HG03469 (cell line): ENCODE measurements around the gene IL31RA.

Experiments
- ATAC-seq: cut with Tn5 transposase; IDR thresholded peaks from one replicate; pipeline ENCODE4 v1.9.1; 2021; ENCODE audit warnings: mild to moderate bottlenecking, moderate library complexity, moderate number of reproducible peaks; ENCODE audit not compliant: unreplicated experiment

IL31RA gene

DNA sequence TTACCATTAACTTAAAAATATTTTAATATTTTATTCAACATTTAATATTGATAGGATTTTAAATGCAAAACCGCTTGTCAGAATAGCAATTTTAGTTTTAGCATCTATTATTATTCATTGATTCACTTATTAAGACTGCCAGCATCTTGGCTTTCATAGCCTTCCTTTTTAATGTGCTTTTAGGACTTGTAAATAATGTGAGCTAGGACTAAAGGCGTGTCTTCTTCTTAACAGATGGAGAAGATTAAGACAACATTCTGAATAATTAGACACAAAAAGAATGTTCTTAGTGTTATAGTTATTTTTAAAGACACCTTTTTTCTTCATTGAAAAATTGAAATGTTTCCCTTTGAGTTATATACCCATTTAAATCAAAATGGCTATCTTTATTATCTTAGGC is 6.9 kb downstream of the IL31RA start:
- no peak for ATAC-seq

GRCh38 chr5:55860288-55860687 is 9.1 kb downstream of the IL31RA start:
- no peak for ATAC-seq

- ATAC-seq, result no peak
Measured at GRCh38 chr5:55860709-55861108, 9.6 kb downstream of the IL31RA start.

GRCh38 chr5:55864606-55865541 is 13.7 kb downstream of the IL31RA start:
- ATAC-seq, result no peak

GRCh38 chr5:55865831-55866230 is 14.7 kb downstream of the IL31RA start:
- ATAC-seq, result no peak

DNA sequence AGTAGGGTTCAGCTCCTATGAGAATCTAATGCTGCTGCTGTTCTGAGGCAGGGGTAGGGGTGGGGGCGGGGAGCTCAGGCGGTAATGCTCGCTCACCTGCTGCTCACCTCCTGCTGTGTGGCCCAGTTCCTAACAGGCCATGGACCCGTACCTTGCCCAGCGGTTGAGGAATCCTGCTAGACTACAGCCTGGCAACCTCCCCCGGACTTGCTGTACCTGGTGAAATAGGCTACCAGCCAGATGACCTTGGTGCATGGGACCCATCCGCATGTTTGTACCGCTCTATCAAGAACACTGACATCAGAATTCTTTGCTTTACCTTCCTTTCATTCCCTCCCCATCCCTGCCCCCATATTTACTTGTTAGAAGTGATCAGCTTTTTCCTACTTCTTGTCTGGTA is 15.3 kb downstream of the IL31RA start:
- ATAC-seq, result no peak

- ATAC-seq, result no peak
Measured at GRCh38 chr5:55866934-55867333, 15.8 kb downstream of the IL31RA start.

- ATAC-seq, result no peak
Measured at GRCh38 chr5:55868846-55869245, 17.7 kb downstream of the IL31RA start.

DNA sequence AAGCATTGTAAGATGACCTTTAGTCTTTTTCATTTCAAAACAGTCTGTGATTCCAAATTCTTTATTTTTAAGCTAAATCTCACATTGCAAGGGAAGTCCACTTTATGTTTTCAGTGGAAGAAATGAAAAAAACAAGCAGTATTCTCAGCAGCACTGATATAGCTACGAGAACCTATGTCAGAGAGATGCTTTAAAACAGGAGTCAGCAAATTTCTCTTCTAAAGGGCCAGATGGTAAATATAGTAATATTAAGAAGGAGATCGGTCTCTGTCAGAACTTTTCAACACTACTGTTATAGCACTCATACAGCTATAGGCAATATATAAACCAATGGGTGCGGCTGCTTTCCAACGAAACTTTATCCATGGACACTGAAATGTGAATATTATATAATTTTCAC is 18.7 kb downstream of the IL31RA start:
- ATAC-seq, result no peak

- ATAC-seq, result no peak
Measured at GRCh38 chr5:55873234-55873633, 22.1 kb downstream of the IL31RA start.

- ATAC-seq, result no peak
Measured at GRCh38 chr5:55877655-55878054, 26.5 kb downstream of the IL31RA start.

- no peak for ATAC-seq
Measured at GRCh38 chr5:55880453-55880852, 29.3 kb downstream of the IL31RA start.

GRCh38 chr5:55885359-55885758 is 34.2 kb downstream of the IL31RA start:
- no peak for ATAC-seq

- ATAC-seq, result no peak
Measured at GRCh38 chr5:55888205-55888604, 37.0 kb downstream of the IL31RA start.

DNA sequence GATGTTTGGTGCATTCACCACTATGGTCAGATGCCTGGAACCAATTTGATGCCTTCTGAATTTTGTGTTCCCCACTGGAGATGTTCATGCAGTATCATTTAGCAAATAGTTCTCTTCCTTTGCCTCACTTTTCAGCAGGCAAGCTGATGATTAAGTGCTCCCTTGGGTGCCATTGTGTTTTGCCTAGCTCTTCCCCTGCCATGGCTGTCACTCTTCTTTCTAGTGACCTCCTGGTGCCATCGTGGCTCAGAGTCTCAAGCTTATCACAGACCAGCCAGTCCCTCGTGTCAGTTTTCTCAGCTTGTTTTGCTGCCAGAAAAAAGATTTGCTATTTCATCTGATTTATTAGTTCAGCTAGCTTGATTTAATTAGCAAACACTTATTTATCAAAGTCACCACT is 41.3 kb downstream of the IL31RA start:
- ATAC-seq, result no peak

GRCh38 chr5:55894135-55894534 is 43.0 kb downstream of the IL31RA start:
- no peak for ATAC-seq

- ATAC-seq, result no peak
Measured at GRCh38 chr5:55895346-55895745, 44.2 kb downstream of the IL31RA start.

- no peak for ATAC-seq
Measured at GRCh38 chr5:55896238-55896637, 45.1 kb downstream of the IL31RA start.

DNA sequence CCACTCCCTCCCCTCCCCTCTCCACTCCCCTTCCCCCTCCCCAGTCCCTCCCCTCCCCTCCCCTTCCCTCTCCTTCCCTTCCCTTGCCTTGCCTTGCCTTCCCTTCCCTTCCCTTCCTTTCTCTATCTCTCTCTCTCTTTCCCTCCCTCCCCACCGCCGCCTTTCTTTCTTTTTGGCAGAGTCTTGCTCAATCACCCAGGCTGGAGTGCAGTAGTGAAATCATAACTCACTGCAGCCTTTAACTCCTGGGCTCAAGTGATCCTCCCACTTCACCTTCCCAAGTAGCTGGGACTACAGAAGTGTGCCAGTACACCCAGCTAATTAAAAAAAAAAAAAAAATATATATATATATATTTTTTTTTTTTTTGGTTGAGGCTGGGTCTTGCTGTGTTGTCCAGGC is 45.5 kb downstream of the IL31RA start:
- no peak for ATAC-seq

DNA sequence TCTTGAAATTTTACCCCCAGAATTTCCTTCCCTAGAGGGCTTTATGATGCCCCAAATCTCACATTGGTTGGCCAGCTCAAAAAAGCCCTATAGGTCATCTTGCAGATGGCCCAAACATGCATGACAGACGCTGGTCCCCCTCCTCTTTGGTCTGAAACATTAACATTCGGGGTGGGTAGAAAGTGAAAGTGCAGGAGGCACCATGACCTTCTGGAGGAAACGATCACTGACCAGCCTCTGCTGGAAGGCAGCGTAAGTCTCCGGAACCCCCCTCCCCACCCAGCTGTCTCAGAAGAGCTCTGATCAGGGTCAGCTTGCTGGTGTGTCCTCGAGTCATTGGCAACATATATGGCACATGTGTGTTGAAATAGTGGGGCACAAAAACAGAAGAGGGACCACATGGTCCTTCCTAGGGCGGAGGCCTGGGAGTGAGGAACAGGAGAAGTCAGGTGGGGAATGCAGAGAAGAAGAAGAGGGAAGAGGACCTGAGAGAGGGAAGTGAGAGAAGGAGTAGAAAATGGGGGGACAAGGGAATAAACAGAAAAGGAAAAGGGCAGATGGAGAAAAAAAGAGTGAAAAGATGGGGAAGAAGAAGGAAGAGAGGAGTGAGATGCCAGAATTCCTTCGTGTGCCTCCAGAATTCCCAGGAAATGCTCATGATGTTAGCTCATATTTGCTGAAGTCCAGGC is 46.2 kb downstream of the IL31RA start:
- ATAC-seq, result no peak

DNA sequence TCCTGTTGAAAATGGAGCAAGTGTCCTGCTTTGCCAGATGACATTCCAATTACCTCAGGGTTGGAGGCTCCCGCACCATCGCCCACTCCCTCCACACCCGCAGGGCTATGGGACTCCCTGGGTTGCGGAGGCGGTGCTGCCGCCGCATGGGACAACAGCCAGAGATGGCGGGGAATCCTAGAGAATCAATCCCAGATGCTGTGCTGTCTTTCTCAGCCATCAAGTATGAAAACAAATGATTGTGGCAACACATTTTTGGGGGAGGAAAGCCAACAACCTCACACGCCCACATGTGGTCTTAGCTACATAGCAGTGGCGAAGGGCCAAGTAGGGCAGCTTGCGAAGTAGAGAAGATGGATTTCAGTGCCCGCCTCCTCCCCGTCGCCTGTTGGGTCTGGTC is 46.7 kb downstream of the IL31RA start:
- no peak for ATAC-seq

DNA sequence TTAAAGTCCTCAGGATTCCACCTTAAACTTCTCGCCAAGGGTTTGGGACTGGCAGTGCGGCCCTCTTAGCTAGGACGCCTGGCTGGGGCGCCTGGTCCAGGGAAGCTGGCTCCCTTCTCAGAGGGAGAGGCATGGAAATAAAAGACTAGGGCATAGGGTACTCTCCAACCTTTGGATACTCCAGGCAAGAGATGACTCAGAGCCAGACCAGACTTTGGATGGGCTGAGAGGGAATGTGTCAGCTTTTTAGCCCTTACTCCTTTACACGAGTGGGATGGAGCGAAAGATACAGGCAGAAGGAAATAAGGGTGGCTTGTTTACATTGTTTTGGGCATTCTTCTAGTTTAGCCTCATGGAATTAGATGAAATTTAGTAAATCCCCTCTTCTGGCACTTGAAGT is 48.2 kb downstream of the IL31RA start:
- no peak for ATAC-seq
